Hepatocyte (in vitro differentiated cells): ENCODE results near the gene FAM241B.

ENCODE experiments used
- EZH2phosphoT487 ChIP-seq: fragments of 200-600 bp; sonication (generic); IDR thresholded peaks from one replicate; pipeline ENCODE4 v1.6.1; 2018; ENCODE audit warnings: antibody characterized with exemption, mild to moderate bottlenecking, low read depth, moderate library complexity; ENCODE audit not compliant: unreplicated experiment, severe bottlenecking
- TF ChIP-seq, protein P1 (sequence below): fragments of 200-600 bp; sonication (generic); IDR thresholded peaks from 2 replicates; pipeline ENCODE4 v1.5.1; 2016; ENCODE audit warnings: antibody characterized with exemption, mild to moderate bottlenecking; ENCODE audit not compliant: poor library complexity

GRCh38 chr10:69641261-69641980 is 11.4 kb downstream of the FAM241B start:
- TF ChIP-seq, protein P1, sequence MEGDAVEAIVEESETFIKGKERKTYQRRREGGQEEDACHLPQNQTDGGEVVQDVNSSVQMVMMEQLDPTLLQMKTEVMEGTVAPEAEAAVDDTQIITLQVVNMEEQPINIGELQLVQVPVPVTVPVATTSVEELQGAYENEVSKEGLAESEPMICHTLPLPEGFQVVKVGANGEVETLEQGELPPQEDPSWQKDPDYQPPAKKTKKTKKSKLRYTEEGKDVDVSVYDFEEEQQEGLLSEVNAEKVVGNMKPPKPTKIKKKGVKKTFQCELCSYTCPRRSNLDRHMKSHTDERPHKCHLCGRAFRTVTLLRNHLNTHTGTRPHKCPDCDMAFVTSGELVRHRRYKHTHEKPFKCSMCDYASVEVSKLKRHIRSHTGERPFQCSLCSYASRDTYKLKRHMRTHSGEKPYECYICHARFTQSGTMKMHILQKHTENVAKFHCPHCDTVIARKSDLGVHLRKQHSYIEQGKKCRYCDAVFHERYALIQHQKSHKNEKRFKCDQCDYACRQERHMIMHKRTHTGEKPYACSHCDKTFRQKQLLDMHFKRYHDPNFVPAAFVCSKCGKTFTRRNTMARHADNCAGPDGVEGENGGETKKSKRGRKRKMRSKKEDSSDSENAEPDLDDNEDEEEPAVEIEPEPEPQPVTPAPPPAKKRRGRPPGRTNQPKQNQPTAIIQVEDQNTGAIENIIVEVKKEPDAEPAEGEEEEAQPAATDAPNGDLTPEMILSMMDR: no peak
- no peak for TF ChIP-seq EZH2phosphoT487
